Measurements from ENCODE around the gene F2RL1.

- TF ChIP-seq CTCF (optimal IDR thresholded peaks at IDR 0.05 in 1 of 3, IDR thresholded peaks at IDR 0.05 in 1 of 3, conservative IDR thresholded peaks at IDR 0.05 in 1 of 3; ENCODE audit: extremely low read depth in 1 of 3, insufficient read depth in 2 of 3, low read length in 3 of 3), result no peak
- no peak for TF ChIP-seq EZH2 (IDR thresholded peaks at IDR 0.05; ENCODE audit: low read length)
Measured at GRCh38 chr5:76845890-76846289, 27.1 kb downstream of the F2RL1 start.
